IPS-15b (cell line): ENCODE data around the gene ENOPH1.
"Not testable (repeated sequence)": the region's sequence is repeated elsewhere in the genome, so short reads cannot be mapped to it uniquely, and the experiment has no call there.

Source experiments
- H3K27me3 ChIP-seq: one replicate; pipeline ENCODE4 v1.6.1; 2013; ENCODE audit warnings: low read length; ENCODE audit not compliant: control insufficient read depth, insufficient read depth
- H3K36me3 ChIP-seq: one replicate; pipeline ENCODE4 v1.6.1; 2013; ENCODE audit warnings: low read length; ENCODE audit not compliant: control insufficient read depth, insufficient read depth
- H3K4me1 ChIP-seq: one replicate; pipeline ENCODE4 v1.6.1; 2013; ENCODE audit warnings: mild to moderate bottlenecking, low read length; ENCODE audit not compliant: control insufficient read depth, insufficient read depth
- H3K4me3 ChIP-seq: one replicate; pipeline ENCODE4 v1.5.1; 2013; ENCODE audit warnings: low read depth, low read length
- H3K9ac ChIP-seq: one replicate; pipeline ENCODE4 v1.6.1; 2013; ENCODE audit warnings: low read depth, mild to moderate bottlenecking, low read length
- H3K9me3 ChIP-seq: one replicate; pipeline ENCODE4 v1.6.1; 2013; ENCODE audit warnings: mild to moderate bottlenecking, low read length; ENCODE audit not compliant: control insufficient read depth, insufficient read depth

ENOPH1 gene

GRCh38 chr4:82450966-82451755 is 20.8 kb downstream of the ENOPH1 start:
- Histone ChIP-seq H3K4me3 (no peak overlapping the region), H3K9me3 (no peaks in the 10 kb centered on the region), H3K9ac (no peak overlapping the region), H3K27me3 (no peaks in the 10 kb centered on the region), H3K4me1 (no peaks in the 10 kb centered on the region), H3K36me3 (peaks cover 30% of the 10 kb centered on the region)

- Histone ChIP-seq H3K4me3 (no peak overlapping the region), H3K9me3 (no peaks in the 10 kb centered on the region), H3K27me3 (no peaks in the 10 kb centered on the region), H3K4me1 (no peaks in the 10 kb centered on the region), H3K9ac (no peak overlapping the region), H3K36me3 (peaks cover 32% of the 10 kb centered on the region)
These were observed 21.6 kb downstream of the ENOPH1 start for GRCh38 chr4:82452026-82452425.

GRCh38 chr4:82457266-82457665 is 26.9 kb downstream of the ENOPH1 start:
- no peak overlapping the region for H3K4me3 ChIP-seq
- H3K9ac ChIP-seq: no peak overlapping the region
- H3K9me3 ChIP-seq: no peaks in the 10 kb centered on the region
- H3K36me3 ChIP-seq: peaks cover 18% of the 10 kb centered on the region
- no peaks in the 10 kb centered on the region for H3K27me3 ChIP-seq
- H3K4me1 ChIP-seq: no peaks in the 10 kb centered on the region

- peaks cover 21% of the 10 kb centered on the region for H3K36me3 ChIP-seq
These were observed 28.3 kb downstream of the ENOPH1 start for GRCh38 chr4:82458729-82459128.

GRCh38 chr4:82461710-82462109 is 31.3 kb downstream of the ENOPH1 start:
- H3K27me3 ChIP-seq: no peaks in the 10 kb centered on the region
- H3K36me3 ChIP-seq: peaks cover 18% of the 10 kb centered on the region
- H3K9me3 ChIP-seq: no peaks in the 10 kb centered on the region
- H3K9ac ChIP-seq: no peak overlapping the region
- H3K4me1 ChIP-seq: no peaks in the 10 kb centered on the region
- H3K4me3 ChIP-seq: no peak overlapping the region

More at GRCh38 chr4:82458729-82459128, 28.3 kb downstream of the ENOPH1 start:
- Histone ChIP-seq H3K4me3 (no peak overlapping the region), H3K9me3 (no peaks in the 10 kb centered on the region), H3K4me1 (no peaks in the 10 kb centered on the region), H3K9ac (no peak overlapping the region), H3K27me3 (no peaks in the 10 kb centered on the region)

GRCh38 chr4:82462415-82462831 is 32.0 kb downstream of the ENOPH1 start:
- H3K4me3 ChIP-seq: no peak overlapping the region
- H3K9me3 ChIP-seq: no peaks in the 10 kb centered on the region
- no peaks in the 10 kb centered on the region for H3K4me1 ChIP-seq
- peaks cover 15% of the 10 kb centered on the region for H3K36me3 ChIP-seq
- H3K9ac ChIP-seq: no peak overlapping the region
- no peaks in the 10 kb centered on the region for H3K27me3 ChIP-seq

- H3K27me3 ChIP-seq: no peaks in the 10 kb centered on the region
- H3K4me3 ChIP-seq: no peak overlapping the region
- H3K9me3 ChIP-seq: no peaks in the 10 kb centered on the region
- H3K9ac ChIP-seq: no peak overlapping the region
- peaks cover 13% of the 10 kb centered on the region for H3K36me3 ChIP-seq
- H3K4me1 ChIP-seq: no peaks in the 10 kb centered on the region
These were observed 32.8 kb downstream of the ENOPH1 start for GRCh38 chr4:82463221-82463620.

- H3K27me3 ChIP-seq: no peaks in the 10 kb centered on the region
- peaks cover 6% of the 10 kb centered on the region for H3K36me3 ChIP-seq
- no peaks in the 10 kb centered on the region for H3K4me1 ChIP-seq
- no peak overlapping the region for H3K9ac ChIP-seq
- H3K9me3 ChIP-seq: no peaks in the 10 kb centered on the region
- no peak overlapping the region for H3K4me3 ChIP-seq
These were observed 37.1 kb downstream of the ENOPH1 start for GRCh38 chr4:82467471-82467870.

GRCh38 chr4:82469791-82470345 is 39.5 kb downstream of the ENOPH1 start:
- Histone ChIP-seq H3K4me3 (no peak overlapping the region), H3K4me1 (peaks cover 2% of the 10 kb centered on the region), H3K36me3 (no peaks in the 10 kb centered on the region), H3K27me3 (no peaks in the 10 kb centered on the region), H3K9me3 (no peaks in the 10 kb centered on the region), H3K9ac (no peak overlapping the region)

- not testable (repeated sequence) for H3K9ac ChIP-seq, H3K4me1 ChIP-seq, H3K36me3 ChIP-seq, H3K4me3 ChIP-seq, H3K9me3 ChIP-seq, H3K27me3 ChIP-seq
These were observed 42.7 kb downstream of the ENOPH1 start for GRCh38 chr4:82473080-82473479.

GRCh38 chr4:82473621-82474164 is 43.3 kb downstream of the ENOPH1 start:
- H3K36me3 ChIP-seq: no peaks in the 10 kb centered on the region
- peaks cover 2% of the 10 kb centered on the region for H3K4me1 ChIP-seq
- H3K9me3 ChIP-seq: no peaks in the 10 kb centered on the region
- no peak overlapping the region for H3K9ac ChIP-seq
- no peaks in the 10 kb centered on the region for H3K27me3 ChIP-seq
- no peak overlapping the region for H3K4me3 ChIP-seq

GRCh38 chr4:82475931-82476330 is 45.5 kb downstream of the ENOPH1 start:
- not testable (repeated sequence) for H3K27me3 ChIP-seq, H3K4me3 ChIP-seq, H3K9me3 ChIP-seq, H3K4me1 ChIP-seq, H3K9ac ChIP-seq, H3K36me3 ChIP-seq
